GM19397 (cell line): ENCODE data around the gene ZSCAN5B.

ENCODE experiments used
- ATAC-seq: cut with Tn5 transposase; IDR thresholded peaks from one replicate; pipeline ENCODE4 v1.9.1; 2021; ENCODE audit warnings: mild to moderate bottlenecking, moderate library complexity; ENCODE audit not compliant: unreplicated experiment

Gene ZSCAN5B

GRCh38 chr19:56147307-56147706 is 50.3 kb downstream of the ZSCAN5B start:
- no peak for ATAC-seq

GRCh38 chr19:56146904-56147303 is 50.7 kb downstream of the ZSCAN5B start:
- no peak for ATAC-seq

GRCh38 chr19:56145698-56146097 is 51.9 kb downstream of the ZSCAN5B start:
- ATAC-seq: no peak

GRCh38 chr19:56144831-56145230 is 52.8 kb downstream of the ZSCAN5B start:
- ATAC-seq: no peak

- ATAC-seq: no peak
These were observed 53.2 kb downstream of the ZSCAN5B start for GRCh38 chr19:56144376-56144775.

- ATAC-seq: no peak
These were observed 54.6 kb downstream of the ZSCAN5B start for GRCh38 chr19:56142897-56143434.

- ATAC-seq: no peak
These were observed 55.3 kb downstream of the ZSCAN5B start for GRCh38 chr19:56142087-56142787.

GRCh38 chr19:56141417-56141993 is 56.1 kb downstream of the ZSCAN5B start:
- ATAC-seq: no peak

GRCh38 chr19:56140583-56141416 is 56.8 kb downstream of the ZSCAN5B start, which contains the start of gene ZNF444:
TSS of gene ZNF444 (plus strand) at chr19:56141287. CDS start at chr19:56146912, 5,625 bp downstream.
- ATAC-seq: peak; percentile 93

- ATAC-seq: no peak
These were observed 57.6 kb downstream of the ZSCAN5B start for GRCh38 chr19:56139847-56140582.
